HCT116 (cell line): ENCODE data around the gene CRELD2.

Experiments used
- CTCF ChIP-seq, 3 experiments: fragments of 200-600 bp in 1 of 3; sonication (generic) in 1 of 3; IDR thresholded peaks in 2 of 3; conservative IDR thresholded peaks in 1 of 3; 2 replicates each; pipeline ENCODE4 v1.5.1; 2012 to 2017; ENCODE audit warnings: low read depth in 2 of 3, low read length in 2 of 3, antibody characterized with exemption in 1 of 3, borderline replicate concordance in 1 of 3, control low read depth in 1 of 3, mild to moderate bottlenecking in 1 of 3, mixed read lengths in 1 of 3, mixed run types in 1 of 3, moderate library complexity in 1 of 3; ENCODE audit not compliant: insufficient read depth in 1 of 3
- ELF1 ChIP-seq: IDR thresholded peaks from 2 replicates; pipeline ENCODE4 v1.6.1; 2012; ENCODE audit warnings: low read depth, borderline replicate concordance
- EZH2 ChIP-seq: fragments of 200-600 bp; sonication (generic); IDR thresholded peaks from 2 replicates; pipeline ENCODE4 v1.6.1; 2017; ENCODE audit warnings: antibody characterized with exemption, mixed run types
- EZH2phosphoT487 ChIP-seq: fragments of 200-600 bp; IDR thresholded peaks from 2 replicates; pipeline ENCODE4 v1.6.1; 2018; ENCODE audit warnings: antibody characterized with exemption, borderline replicate concordance
- JUND ChIP-seq: IDR thresholded peaks from 2 replicates; pipeline ENCODE4 v1.6.1; 2012
- POLR2A ChIP-seq: IDR thresholded peaks from 2 replicates; pipeline ENCODE4 v1.7.0; 2011; ENCODE audit warnings: borderline replicate concordance; ENCODE audit not compliant: insufficient read depth, insufficient read length; ENCODE audit errors: extremely low read depth
- RAD21 ChIP-seq: IDR thresholded peaks from 2 replicates; pipeline ENCODE4 v1.6.1; 2012; ENCODE audit warnings: low read depth, mild to moderate bottlenecking
- REST ChIP-seq: IDR thresholded peaks from 2 replicates; pipeline ENCODE4 v1.6.1; 2012; ENCODE audit warnings: low read depth
- SRF ChIP-seq: IDR thresholded peaks from 2 replicates; pipeline ENCODE4 v1.6.1; 2012; ENCODE audit warnings: low read depth
- YY1 ChIP-seq: IDR thresholded peaks from 2 replicates; pipeline ENCODE4 v1.6.1; 2011; ENCODE audit warnings: low read length, low read depth, moderate library complexity, mild to moderate bottlenecking; ENCODE audit not compliant: insufficient replicate concordance; ENCODE audit errors: extremely low read depth
- ZNF274 ChIP-seq: fragments of 200-500 bp; sonication (Bioruptor generic); IDR thresholded peaks from 2 replicates; pipeline ENCODE4 v1.6.1; 2014; ENCODE audit warnings: mild to moderate bottlenecking, low read depth, low read length, inconsistent platforms

GRCh38 chr22:49869845-49870712 lies 48.4 kb upstream of the CRELD2 start:
- TF ChIP-seq SRF (no peak), EZH2phosphoT487 (no peak), CTCF (IDR thresholded peaks at IDR 0.05 in 2 of 3, conservative IDR thresholded peaks at IDR 0.05 in 1 of 3; ENCODE audit: borderline replicate concordance in 1 of 3, insufficient read depth in 1 of 3, low read depth in 2 of 3, low read length in 2 of 3) (no peak), JUND (no peak), ELF1 (no peak), EZH2 (no peak), YY1 (no peak), POLR2A (no peak), ZNF274 (no peak), RAD21 (no peak), REST (no peak)
